ENCODE results near the gene RLN3. TPM values are rescaled to one million over a fixed set of nuclear protein-coding genes. Genes with fewer than 3 reads are reported as not detected.
A peak's percentile ranks its signal among the peaks of the same experiment; 100 is the strongest.

RLN3 gene
- total and polyA plus RNA-seq, 10 of the 15 experiments (the other 5 are each of a cell fraction or from before 2014, with no cell fraction given), result not detected

GRCh38 chr19:14004619-14005348 lies 23.2 kb upstream of the RLN3 start (continued):
- no peak for TF ChIP-seq EP300 (IDR thresholded peaks at IDR 0.05; ENCODE audit: borderline replicate concordance in 1 of 2, control insufficient read depth in 1 of 2, low read depth in 2 of 2, low read length in 2 of 2)
- no peak for TF ChIP-seq NR2F1 (conservative IDR thresholded peaks at IDR 0.05)
- TF ChIP-seq SREBF2 (IDR thresholded peaks at IDR 0.05; ENCODE audit: low read length), result no peak
- peak; percentile 69 for TF ChIP-seq USF2 (IDR thresholded peaks at IDR 0.05; ENCODE audit: borderline replicate concordance, low read depth, low read length)
- TF ChIP-seq RAD51 (IDR thresholded peaks at IDR 0.05), result peak; percentile 94
- no peak for TF ChIP-seq ZNF217 (IDR thresholded peaks at IDR 0.05)
- TF ChIP-seq, protein P1, sequence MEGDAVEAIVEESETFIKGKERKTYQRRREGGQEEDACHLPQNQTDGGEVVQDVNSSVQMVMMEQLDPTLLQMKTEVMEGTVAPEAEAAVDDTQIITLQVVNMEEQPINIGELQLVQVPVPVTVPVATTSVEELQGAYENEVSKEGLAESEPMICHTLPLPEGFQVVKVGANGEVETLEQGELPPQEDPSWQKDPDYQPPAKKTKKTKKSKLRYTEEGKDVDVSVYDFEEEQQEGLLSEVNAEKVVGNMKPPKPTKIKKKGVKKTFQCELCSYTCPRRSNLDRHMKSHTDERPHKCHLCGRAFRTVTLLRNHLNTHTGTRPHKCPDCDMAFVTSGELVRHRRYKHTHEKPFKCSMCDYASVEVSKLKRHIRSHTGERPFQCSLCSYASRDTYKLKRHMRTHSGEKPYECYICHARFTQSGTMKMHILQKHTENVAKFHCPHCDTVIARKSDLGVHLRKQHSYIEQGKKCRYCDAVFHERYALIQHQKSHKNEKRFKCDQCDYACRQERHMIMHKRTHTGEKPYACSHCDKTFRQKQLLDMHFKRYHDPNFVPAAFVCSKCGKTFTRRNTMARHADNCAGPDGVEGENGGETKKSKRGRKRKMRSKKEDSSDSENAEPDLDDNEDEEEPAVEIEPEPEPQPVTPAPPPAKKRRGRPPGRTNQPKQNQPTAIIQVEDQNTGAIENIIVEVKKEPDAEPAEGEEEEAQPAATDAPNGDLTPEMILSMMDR (IDR thresholded peaks at IDR 0.05 in 2 of 3, conservative IDR thresholded peaks at IDR 0.05 in 1 of 3; ENCODE audit: control insufficient read depth in 2 of 3, extremely low read depth in 1 of 3, insufficient read depth in 1 of 3, low read depth in 3 of 3, low read length in 3 of 3), result no peak
- TF ChIP-seq, protein P2, sequence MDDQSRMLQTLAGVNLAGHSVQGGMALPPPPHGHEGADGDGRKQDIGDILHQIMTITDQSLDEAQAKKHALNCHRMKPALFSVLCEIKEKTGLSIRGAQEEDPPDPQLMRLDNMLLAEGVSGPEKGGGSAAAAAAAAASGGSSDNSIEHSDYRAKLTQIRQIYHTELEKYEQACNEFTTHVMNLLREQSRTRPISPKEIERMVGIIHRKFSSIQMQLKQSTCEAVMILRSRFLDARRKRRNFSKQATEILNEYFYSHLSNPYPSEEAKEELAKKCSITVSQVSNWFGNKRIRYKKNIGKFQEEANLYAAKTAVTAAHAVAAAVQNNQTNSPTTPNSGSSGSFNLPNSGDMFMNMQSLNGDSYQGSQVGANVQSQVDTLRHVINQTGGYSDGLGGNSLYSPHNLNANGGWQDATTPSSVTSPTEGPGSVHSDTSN (IDR thresholded peaks at IDR 0.05; ENCODE audit: insufficient replicate concordance, low read depth, low read length), result no peak
- no peak for TF ChIP-seq EGR1 (IDR thresholded peaks at IDR 0.05; ENCODE audit: borderline replicate concordance in 1 of 2, low read depth in 2 of 2, low read length in 2 of 2)
- no peak; the same call in 1 of the 2 replicates for TF ChIP-seq IKZF1 (conservative IDR thresholded peaks at IDR 0.05)
- TF ChIP-seq ZNF622 (IDR thresholded peaks at IDR 0.05), result no peak
- TF ChIP-seq NBN (IDR thresholded peaks at IDR 0.05), result 0 out of 2 replicates have a peak, but pooled peaks have one; percentile 58
- TF ChIP-seq ZSCAN29 (IDR thresholded peaks at IDR 0.05), result no peak
- no peak for TF ChIP-seq POLR2A (IDR thresholded peaks at IDR 0.05; ENCODE audit: low read depth, low read length)
- no peak for TF ChIP-seq RAD21 (IDR thresholded peaks at IDR 0.05; ENCODE audit: insufficient read depth, low read depth, low read length)
- TF ChIP-seq, protein P3, sequence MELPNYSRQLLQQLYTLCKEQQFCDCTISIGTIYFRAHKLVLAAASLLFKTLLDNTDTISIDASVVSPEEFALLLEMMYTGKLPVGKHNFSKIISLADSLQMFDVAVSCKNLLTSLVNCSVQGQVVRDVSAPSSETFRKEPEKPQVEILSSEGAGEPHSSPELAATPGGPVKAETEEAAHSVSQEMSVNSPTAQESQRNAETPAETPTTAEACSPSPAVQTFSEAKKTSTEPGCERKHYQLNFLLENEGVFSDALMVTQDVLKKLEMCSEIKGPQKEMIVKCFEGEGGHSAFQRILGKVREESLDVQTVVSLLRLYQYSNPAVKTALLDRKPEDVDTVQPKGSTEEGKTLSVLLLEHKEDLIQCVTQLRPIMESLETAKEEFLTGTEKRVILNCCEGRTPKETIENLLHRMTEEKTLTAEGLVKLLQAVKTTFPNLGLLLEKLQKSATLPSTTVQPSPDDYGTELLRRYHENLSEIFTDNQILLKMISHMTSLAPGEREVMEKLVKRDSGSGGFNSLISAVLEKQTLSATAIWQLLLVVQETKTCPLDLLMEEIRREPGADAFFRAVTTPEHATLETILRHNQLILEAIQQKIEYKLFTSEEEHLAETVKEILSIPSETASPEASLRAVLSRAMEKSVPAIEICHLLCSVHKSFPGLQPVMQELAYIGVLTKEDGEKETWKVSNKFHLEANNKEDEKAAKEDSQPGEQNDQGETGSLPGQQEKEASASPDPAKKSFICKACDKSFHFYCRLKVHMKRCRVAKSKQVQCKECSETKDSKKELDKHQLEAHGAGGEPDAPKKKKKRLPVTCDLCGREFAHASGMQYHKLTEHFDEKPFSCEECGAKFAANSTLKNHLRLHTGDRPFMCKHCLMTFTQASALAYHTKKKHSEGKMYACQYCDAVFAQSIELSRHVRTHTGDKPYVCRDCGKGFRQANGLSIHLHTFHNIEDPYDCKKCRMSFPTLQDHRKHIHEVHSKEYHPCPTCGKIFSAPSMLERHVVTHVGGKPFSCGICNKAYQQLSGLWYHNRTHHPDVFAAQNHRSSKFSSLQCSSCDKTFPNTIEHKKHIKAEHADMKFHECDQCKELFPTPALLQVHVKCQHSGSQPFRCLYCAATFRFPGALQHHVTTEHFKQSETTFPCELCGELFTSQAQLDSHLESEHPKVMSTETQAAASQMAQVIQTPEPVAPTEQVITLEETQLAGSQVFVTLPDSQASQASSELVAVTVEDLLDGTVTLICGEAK (IDR thresholded peaks at IDR 0.05; ENCODE audit: borderline replicate concordance), result no peak
- no peak for TF ChIP-seq ESRRA (IDR thresholded peaks at IDR 0.05; ENCODE audit: low read length)
- TF ChIP-seq YBX1 (IDR thresholded peaks at IDR 0.05), result no peak
- TF ChIP-seq MTA2 (IDR thresholded peaks at IDR 0.05; ENCODE audit: low read depth), result peak; percentile 49
- TF ChIP-seq BMI1 (IDR thresholded peaks at IDR 0.05; ENCODE audit: borderline replicate concordance), result no peak
- TF ChIP-seq NFIC (IDR thresholded peaks at IDR 0.05; ENCODE audit: low read depth, low read length), result 0 out of 2 replicates have a peak, but pooled peaks have one; percentile 56
- TF ChIP-seq SUPT20H (IDR thresholded peaks at IDR 0.05; ENCODE audit: borderline replicate concordance, control insufficient read depth, low read depth, low read length), result no peak
- TF ChIP-seq EZH2 (IDR thresholded peaks at IDR 0.05; ENCODE audit: borderline replicate concordance, control insufficient read depth, low read depth, low read length), result no peak
